GM21515 (cell line): ENCODE data around the gene ARF3.
"Not testable (repeated sequence)": the region's sequence is repeated elsewhere in the genome, so short reads cannot be mapped to it uniquely, and the experiment has no call there.

ENCODE experiments used
- ATAC-seq: cut with Tn5 transposase; IDR thresholded peaks from one replicate; pipeline ENCODE4 v1.9.1; 2021; ENCODE audit not compliant: unreplicated experiment

Gene ARF3

DNA sequence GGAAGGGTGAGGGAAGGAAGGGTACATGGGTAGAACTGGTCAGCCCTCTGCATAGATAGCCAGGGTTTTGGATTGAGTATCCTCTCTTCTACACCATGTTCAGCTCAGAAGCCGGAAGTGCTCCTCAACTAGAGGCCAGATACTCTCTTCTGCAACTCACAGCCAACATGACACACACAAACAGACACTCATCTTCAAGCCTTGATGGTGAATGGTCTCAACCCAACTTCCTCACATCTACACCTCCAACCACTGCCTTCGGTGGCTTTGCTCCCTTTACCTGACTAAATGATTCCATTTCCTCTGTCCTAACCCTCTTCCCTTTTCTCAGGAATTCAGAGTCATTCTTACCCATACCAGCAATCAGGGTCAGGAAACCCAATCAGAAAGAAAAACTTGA lies 24.4 kb downstream of the ARF3 start:
- ATAC-seq: no peak

DNA sequence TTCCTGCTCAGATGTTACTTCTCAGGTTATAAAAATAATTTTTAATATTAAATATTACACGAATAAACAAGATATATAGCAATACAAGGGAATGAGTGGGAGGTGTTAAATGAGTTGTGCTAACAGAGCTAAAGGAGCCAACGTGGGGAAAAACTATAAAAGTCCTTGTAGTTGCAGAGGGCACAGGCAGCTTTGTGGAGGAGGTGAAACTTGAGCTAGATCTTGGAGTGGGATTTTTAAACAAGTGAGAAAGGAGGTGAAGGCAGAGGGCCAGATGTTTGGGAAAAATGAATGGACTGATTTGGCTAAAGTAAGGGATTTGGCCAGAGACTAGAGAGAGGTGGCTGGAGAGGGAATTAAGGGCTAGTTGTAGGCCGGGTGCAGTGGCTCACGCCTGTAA lies 26.8 kb downstream of the ARF3 start:
- ATAC-seq: no peak

GRCh38 chr12:48929551-48929950 lies 27.7 kb downstream of the ARF3 start:
- ATAC-seq: no peak

GRCh38 chr12:48927261-48927660 lies 30.0 kb downstream of the ARF3 start:
- ATAC-seq: no peak

DNA sequence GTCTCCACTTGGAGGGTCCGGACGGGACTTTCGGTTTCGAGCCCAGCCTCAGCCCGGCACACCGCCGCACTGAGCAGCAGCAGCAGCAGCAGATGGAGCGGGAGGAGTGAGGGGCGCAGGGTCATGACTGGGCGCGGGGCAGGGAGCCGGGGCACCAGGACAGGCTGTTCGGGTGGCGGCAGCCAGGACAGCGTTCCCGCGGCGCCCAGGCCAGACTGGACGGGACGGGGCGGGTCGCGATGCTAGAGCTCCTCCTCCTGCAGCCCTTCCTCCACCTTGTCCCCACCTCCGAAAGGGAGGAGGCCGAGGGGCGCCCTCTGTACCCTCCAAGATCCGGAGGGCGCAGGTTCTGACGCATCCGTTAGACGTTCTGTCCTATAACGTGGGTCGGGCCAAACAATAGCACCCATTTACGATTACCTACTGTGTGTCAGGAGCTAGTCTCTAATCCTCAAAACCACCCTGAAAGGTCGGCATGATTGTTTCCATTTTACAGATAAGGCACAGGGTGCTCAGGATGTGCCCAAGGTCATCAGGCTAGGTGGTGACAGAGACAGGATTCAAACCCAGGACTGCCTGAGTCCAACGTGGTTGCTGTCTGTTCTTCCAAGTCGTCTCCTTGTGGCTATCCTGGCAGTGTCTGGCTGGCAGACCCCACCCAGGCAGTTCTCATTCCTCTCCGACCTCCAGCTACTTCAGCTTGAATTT lies 31.8 kb downstream of the ARF3 start, which contains the start of gene FKBP11:
TSS of gene FKBP11 (minus strand) at position 189 of the 708 bp plus-strand sequence. CDS start at position 125, 64 bp downstream.
- peak; percentile 69 for ATAC-seq

DNA sequence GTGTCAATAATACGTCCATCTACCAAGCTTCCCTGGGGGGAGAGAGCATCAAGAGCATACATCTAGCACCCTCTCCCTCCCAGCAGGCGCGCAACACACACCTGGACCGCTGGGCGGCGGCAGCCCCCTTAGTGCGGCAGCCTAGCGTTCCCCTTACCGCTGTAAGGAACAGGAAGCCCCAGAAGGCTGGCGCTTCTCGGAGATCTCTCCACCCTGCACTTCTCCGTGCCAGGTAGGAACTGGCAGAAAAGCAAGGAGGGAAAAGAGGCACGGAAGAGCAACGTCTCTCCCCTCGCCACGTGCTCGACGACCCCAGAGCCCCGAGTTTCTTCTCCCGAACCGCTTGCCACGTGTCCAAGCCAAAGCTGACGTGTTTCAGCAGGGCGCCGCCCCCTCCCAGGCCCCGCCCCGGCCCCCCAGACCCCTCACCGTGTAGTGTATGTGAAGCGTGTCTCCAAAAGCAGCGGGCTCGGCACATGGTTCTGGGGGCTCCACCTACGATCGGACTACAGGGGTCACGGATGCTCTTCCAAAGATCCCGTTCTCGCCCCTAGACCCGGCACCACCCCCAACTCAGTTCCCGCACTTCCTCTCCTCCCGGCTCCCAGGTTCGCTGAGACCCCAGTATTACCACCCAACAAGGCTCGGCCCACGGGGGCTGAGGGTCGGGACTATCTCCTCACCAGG lies 32.5 kb downstream of the ARF3 start:
- peak; percentile 87 for ATAC-seq

GRCh38 chr12:48923117-48923516 lies 34.2 kb downstream of the ARF3 start:
- ATAC-seq: no peak

- ATAC-seq: no peak
These were observed 39.3 kb downstream of the ARF3 start for GRCh38 chr12:48917857-48918537.

GRCh38 chr12:48910196-48910595 lies 47.1 kb downstream of the ARF3 start:
- no peak for ATAC-seq

DNA sequence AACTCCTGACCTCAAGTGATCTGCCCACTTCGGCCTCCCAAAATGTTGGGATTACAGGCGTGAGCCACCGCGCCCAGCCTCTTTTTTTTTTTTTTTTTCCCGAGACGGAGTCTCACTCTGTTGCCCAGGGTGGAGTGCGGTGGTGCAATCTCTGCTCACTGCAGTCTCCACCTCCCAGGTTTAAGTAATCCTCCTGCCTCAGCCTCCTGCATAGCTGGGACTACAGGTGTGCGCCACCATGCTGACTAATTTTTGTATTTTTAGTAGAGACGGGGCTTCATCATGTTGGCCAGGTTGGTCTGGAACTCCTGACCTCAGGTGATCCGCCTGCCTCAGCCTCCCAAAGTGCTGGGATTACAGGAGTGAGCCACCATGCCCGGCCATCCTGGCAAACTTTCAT lies 47.6 kb downstream of the ARF3 start:
- not testable (repeated sequence) for ATAC-seq

- no peak for ATAC-seq
These were observed 50.0 kb downstream of the ARF3 start for GRCh38 chr12:48907245-48907644.

GRCh38 chr12:48903982-48904411 lies 53.3 kb downstream of the ARF3 start:
- peak; percentile 77 for ATAC-seq

DNA sequence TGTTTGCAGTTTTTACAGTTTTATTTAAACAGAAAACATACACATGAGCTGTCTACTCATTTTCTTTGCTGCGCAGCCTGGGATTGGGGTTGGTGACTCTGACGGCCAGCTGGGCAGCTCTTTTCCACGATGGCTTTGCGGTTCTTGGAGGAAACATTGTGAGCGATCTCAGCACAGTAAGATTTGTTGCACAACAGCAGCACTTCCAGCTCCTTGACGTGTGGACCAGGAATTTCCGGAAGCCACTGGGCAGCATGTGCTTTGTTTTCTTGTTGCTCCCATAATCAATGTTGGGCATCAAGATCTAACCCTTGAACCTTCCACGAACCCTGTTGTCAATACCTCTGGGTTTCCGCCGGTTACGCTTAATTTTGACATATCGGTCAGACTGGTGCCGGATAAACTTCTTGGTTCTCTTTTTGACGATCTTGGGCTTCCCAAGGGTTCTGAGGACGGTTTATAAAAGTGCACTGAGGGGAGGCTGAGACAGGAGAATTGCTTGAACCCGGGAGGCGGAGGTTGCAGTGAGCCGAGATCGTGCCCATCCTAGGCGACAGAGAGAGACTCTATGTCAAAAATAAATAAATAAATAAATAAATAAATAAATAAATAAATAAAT lies 53.8 kb downstream of the ARF3 start:
- no peak for ATAC-seq

DNA sequence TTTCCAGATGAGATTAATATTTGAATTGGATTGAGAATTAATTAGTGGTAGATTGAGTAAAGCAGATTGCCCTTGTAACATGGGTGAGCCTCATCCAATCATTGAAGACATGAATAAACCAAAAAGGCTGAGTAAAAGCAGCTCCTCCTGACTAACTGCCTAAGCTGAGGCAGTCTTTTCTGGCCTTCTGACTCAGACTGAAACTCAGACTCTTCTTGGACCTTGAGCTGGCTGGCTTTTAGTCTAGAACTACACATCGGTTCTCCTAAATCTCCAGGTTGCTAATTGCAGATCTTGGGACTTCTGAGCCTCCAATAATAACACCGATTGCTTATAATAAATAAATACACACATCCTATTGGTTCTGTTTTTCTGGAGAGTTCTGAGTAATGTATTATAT lies 56.0 kb downstream of the ARF3 start:
- ATAC-seq: no peak

DNA sequence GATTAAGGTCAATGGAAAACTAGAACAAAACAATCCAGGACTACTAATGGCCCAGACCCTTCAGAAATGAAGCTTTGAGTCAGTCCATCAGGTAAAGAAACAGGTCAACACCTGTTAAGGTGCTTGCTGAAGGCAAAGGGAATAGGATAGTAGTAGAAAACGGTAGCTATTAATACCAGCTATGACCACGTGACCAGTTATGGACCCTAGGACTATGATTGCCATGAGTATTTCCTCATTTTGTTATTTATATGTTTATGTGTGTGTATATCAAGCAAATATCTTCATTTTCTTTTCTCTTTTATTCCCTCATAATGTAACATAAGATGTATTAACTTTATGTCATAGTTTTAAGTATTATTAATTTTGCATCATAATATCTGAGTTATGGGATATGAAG lies 57.6 kb downstream of the ARF3 start:
- ATAC-seq: no peak

DNA sequence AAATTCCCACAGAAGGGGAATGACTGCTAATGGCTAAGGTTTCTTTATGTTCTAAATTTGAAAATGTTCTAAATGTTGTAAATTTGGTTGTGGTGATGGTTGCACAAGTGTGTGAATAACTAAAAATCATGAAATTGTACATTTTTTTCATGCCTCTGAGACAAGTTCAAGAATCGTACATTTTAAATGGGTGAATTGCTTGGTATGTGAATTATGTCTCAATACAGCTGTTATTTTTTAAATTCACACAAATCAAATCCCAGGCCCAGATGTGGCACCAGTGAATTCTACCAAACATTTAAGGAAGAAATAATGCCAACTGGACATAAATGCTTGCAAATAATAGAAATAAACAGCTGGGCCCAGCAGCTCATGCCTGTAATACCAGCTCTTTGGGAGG lies 63.0 kb downstream of the ARF3 start:
- ATAC-seq: no peak

DNA sequence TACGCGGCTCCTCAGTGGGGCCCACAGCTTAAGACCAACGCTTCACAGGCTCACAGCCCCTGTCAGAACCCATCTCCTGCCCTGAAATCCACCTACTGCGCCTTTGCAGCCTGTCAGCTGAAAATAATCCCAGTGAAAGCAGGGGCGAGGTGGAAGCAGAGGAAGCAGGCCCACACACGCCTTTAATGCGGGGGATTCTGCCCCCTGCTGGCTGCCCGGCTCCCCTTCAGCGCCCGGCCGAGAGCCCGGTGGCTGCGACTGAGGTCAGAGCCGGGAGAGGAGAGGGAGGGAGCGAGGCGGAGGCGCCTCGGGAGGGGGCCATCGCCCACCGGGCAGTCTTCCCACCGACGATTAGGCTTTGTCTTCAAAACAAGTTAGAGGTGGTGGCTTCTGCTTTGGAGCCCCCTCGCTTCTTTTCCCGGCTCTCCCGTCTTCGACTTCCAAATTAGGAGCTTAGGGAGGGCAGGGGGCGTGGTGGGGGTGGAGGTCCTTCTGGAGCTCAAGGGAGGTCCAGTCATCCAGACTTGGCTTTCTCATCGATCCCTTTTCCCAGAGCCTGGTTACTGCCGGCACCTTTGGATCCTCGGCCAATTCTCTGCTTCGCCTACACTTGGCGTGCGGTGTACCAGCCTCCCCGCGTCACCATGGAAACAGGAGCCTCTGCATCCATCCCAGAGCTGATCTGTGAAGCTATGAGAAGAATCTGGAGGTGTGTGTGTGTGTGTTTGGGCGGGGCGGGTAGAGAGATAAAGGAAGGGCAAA lies 66.4 kb downstream of the ARF3 start:
- peak; percentile 61 for ATAC-seq

- no peak for ATAC-seq
These were observed 67.6 kb downstream of the ARF3 start for GRCh38 chr12:48889679-48890078.
